H9 (cell line): ENCODE results near the gene SORD. TPM values are rescaled to one million over a fixed set of nuclear protein-coding genes. Genes with fewer than 3 reads are reported as not detected.

Experiments
- DNase-seq: peaks from one replicate; pipeline ENCODE4 v3.0.0-alpha.2; 2017
- H2AFZ ChIP-seq: one replicate; pipeline ENCODE4 v1.6.1; 2013; ENCODE audit warnings: mild to moderate bottlenecking, low read length, control low read depth, moderate library complexity
- H2AK5ac ChIP-seq: 2 replicates; pipeline ENCODE4 v1.6.1; 2013; ENCODE audit warnings: low read length, control low read depth, mixed read lengths; ENCODE audit not compliant: insufficient read length
- H2BK120ac ChIP-seq: one replicate; pipeline ENCODE4 v1.6.1; 2013; ENCODE audit warnings: low read depth, mild to moderate bottlenecking, low read length, control low read depth, inconsistent platforms; ENCODE audit not compliant: poor library complexity, severe bottlenecking
- H2BK12ac ChIP-seq: 2 replicates; pipeline ENCODE4 v1.6.1; 2013; ENCODE audit warnings: low read length, control low read depth, mixed read lengths, low read depth; ENCODE audit not compliant: insufficient read length
- H2BK15ac ChIP-seq: 2 replicates; pipeline ENCODE4 v1.6.1; 2013; ENCODE audit warnings: low read depth, low read length, control low read depth
- H2BK20ac ChIP-seq: one replicate; pipeline ENCODE4 v1.6.1; 2013; ENCODE audit warnings: low read depth, mild to moderate bottlenecking, low read length, control low read depth, inconsistent platforms; ENCODE audit not compliant: poor library complexity, severe bottlenecking
- H2BK5ac ChIP-seq: 2 replicates; pipeline ENCODE4 v1.6.1; 2013; ENCODE audit warnings: low read length, control low read depth, mixed read lengths; ENCODE audit not compliant: insufficient read length
- H3K14ac ChIP-seq: 2 replicates; pipeline ENCODE4 v1.6.1; 2013; ENCODE audit warnings: low read length, control low read depth; ENCODE audit not compliant: insufficient read depth
- H3K18ac ChIP-seq: 2 replicates; pipeline ENCODE4 v1.6.1; 2013; ENCODE audit warnings: low read depth, mild to moderate bottlenecking, mixed read lengths, low read length, control low read depth; ENCODE audit not compliant: insufficient read length
- H3K23ac ChIP-seq: 2 replicates; pipeline ENCODE4 v1.6.1; 2013; ENCODE audit warnings: low read length, control low read depth, mixed read lengths, low read depth; ENCODE audit not compliant: insufficient read length
- H3K23me2 ChIP-seq: 2 replicates; pipeline ENCODE4 v1.6.1; 2013; ENCODE audit warnings: low read depth, mild to moderate bottlenecking, mixed read lengths, low read length, control low read depth; ENCODE audit not compliant: insufficient read length, poor library complexity, severe bottlenecking
- H3K27ac ChIP-seq: 2 replicates; pipeline ENCODE4 v1.5.1; 2013; ENCODE audit warnings: low read length, control low read depth, mixed read lengths, low read depth; ENCODE audit not compliant: insufficient read length
- H3K27me3 ChIP-seq: 2 replicates; pipeline ENCODE4 v1.6.1; 2013; ENCODE audit warnings: low read length, control low read depth, inconsistent platforms; ENCODE audit not compliant: insufficient read depth
- H3K4ac ChIP-seq: 2 replicates; pipeline ENCODE4 v1.6.1; 2013; ENCODE audit warnings: low read depth, mild to moderate bottlenecking, control low read depth, inconsistent platforms, low read length, moderate library complexity
- H3K4me1 ChIP-seq: 2 replicates; pipeline ENCODE4 v1.6.1; 2013; ENCODE audit warnings: low read length, control low read depth, inconsistent platforms; ENCODE audit not compliant: insufficient read depth
- H3K4me2 ChIP-seq: 2 replicates; pipeline ENCODE4 v1.6.1; 2013; ENCODE audit warnings: low read length, control low read depth, mixed read lengths; ENCODE audit not compliant: insufficient read length, insufficient read depth
- H3K56ac ChIP-seq: 2 replicates; pipeline ENCODE4 v1.6.1; 2013; ENCODE audit warnings: low read depth, mild to moderate bottlenecking, mixed read lengths, low read length, control low read depth; ENCODE audit not compliant: insufficient read length
- H3K79me1 ChIP-seq: 2 replicates; pipeline ENCODE4 v1.6.1; 2013; ENCODE audit warnings: low read depth, mild to moderate bottlenecking, moderate library complexity, low read length, control low read depth, inconsistent platforms; ENCODE audit not compliant: insufficient read depth, poor library complexity, severe bottlenecking
- H3K79me2 ChIP-seq: 2 replicates; pipeline ENCODE4 v1.6.1; 2013; ENCODE audit warnings: low read length, control low read depth, inconsistent platforms; ENCODE audit not compliant: insufficient read depth
- H3K9ac ChIP-seq: 2 replicates; pipeline ENCODE4 v1.6.1; 2013; ENCODE audit warnings: low read length, control low read depth, mixed read lengths; ENCODE audit not compliant: insufficient read length; ENCODE audit errors: extremely low read depth
- H3K9me3 ChIP-seq: one replicate; pipeline ENCODE4 v1.6.1; 2013; ENCODE audit warnings: low read depth, low read length, inconsistent platforms; ENCODE audit not compliant: control insufficient read depth
- H3T11ph ChIP-seq: one replicate; pipeline ENCODE4 v1.6.1; 2013; ENCODE audit warnings: mild to moderate bottlenecking, low read length, control low read depth, inconsistent platforms
- H4K20me1 ChIP-seq: one replicate; pipeline ENCODE4 v1.6.1; 2013; ENCODE audit not compliant: control insufficient read depth, insufficient read length, insufficient read depth
- H4K5ac ChIP-seq: 2 replicates; pipeline ENCODE4 v1.6.1; 2013; ENCODE audit warnings: low read depth, mild to moderate bottlenecking, mixed read lengths, low read length, control low read depth; ENCODE audit not compliant: insufficient read length
- H4K8ac ChIP-seq: replicated peaks from 2 replicates; pipeline ENCODE4 v1.6.1; 2013; ENCODE audit warnings: low read length, control low read depth, mixed read lengths, low read depth; ENCODE audit not compliant: insufficient read length
- H4K91ac ChIP-seq: 2 replicates; pipeline ENCODE4 v1.6.1; 2013; ENCODE audit warnings: low read depth, mild to moderate bottlenecking, moderate library complexity, mixed read lengths, low read length, control low read depth; ENCODE audit not compliant: insufficient read length
- H3K27ac Mint-ChIP-seq, 3 experiments: 2 replicates in 2 of 3; 3 replicates in 1 of 3; pipeline ENCODE4 v1.8.0; 2020 to 2021; ENCODE audit warnings: mixed read lengths in 3 of 3, mild to moderate bottlenecking in 1 of 3, moderate library complexity in 1 of 3
- H3K27me3 Mint-ChIP-seq: 2 replicates; pipeline ENCODE4 v1.8.0; 2021; ENCODE audit warnings: low read depth, mild to moderate bottlenecking, moderate library complexity, mixed read lengths
- H3K36me3 Mint-ChIP-seq, 3 experiments: 2 replicates in 2 of 3; 3 replicates in 1 of 3; pipeline ENCODE4 v1.8.0; 2020 to 2021; ENCODE audit warnings: low read depth in 3 of 3, mixed read lengths in 3 of 3; ENCODE audit not compliant: insufficient read depth in 1 of 3
- H3K4me1 Mint-ChIP-seq, 2 experiments: 2 replicates each; pipeline ENCODE4 v1.8.0; 2020; ENCODE audit warnings: mixed read lengths in 2 of 2
- H3K4me3 Mint-ChIP-seq, 2 experiments: 2 replicates in 1 of 2; 3 replicates in 1 of 2; pipeline ENCODE4 v1.8.0; 2020 to 2021; ENCODE audit warnings: mild to moderate bottlenecking in 2 of 2, mixed read lengths in 2 of 2, moderate library complexity in 1 of 2
- H3K9me3 Mint-ChIP-seq, 2 experiments: 2 replicates in 1 of 2; 3 replicates in 1 of 2; pipeline ENCODE4 v1.8.0; 2020; ENCODE audit warnings: mild to moderate bottlenecking in 2 of 2, mixed read lengths in 2 of 2, moderate library complexity in 1 of 2
- CTCF ChIP-seq: fragments of 200-600 bp; sonication (generic); conservative IDR thresholded peaks from 3 replicates; pipeline ENCODE4 v1.8.0; 2021; ENCODE audit warnings: antibody characterized with exemption, mild to moderate bottlenecking
- WGBS: extraction: QIAGEN DNeasy Blood & Tissue Kit; methylation state at CpG from one replicate; pipeline ENCODE4 v1.1.7; 2013; ENCODE audit warnings: missing lambda C conversion rate, low lambda C conversion rate, mixed read lengths; ENCODE audit not compliant: insufficient read length; ENCODE audit errors: extremely low coverage; 5-methylcytosine and 5-hydroxymethylcytosine counted together
- total RNA-seq: library from RNA; stranded (reverse); gene quantifications from 2 replicates; pipeline ENCODE4 v1.2.1, GENCODE V29; 2021

Gene SORD
- total RNA-seq, 1 experiment from 2014 or later, result 35.2 TPM

- H4K5ac ChIP-seq, result no peak overlapping the region
- no peak overlapping the region for H2BK15ac ChIP-seq
- H4K8ac ChIP-seq, result no peak overlapping the region
- no peak overlapping the region for H2AFZ ChIP-seq
- no peak overlapping the region for H2BK20ac ChIP-seq
- peak; percentile 44; the same call in 2 of the 3 replicates for TF ChIP-seq CTCF
- no CpG with 5 or more reads among the region's 1 CpG for WGBS
- H2BK5ac ChIP-seq, result no peak overlapping the region
- no peaks in the 10 kb centered on the region for H3K27me3 ChIP-seq
- no peak for DNase-seq
- no peak overlapping the region for H3T11ph ChIP-seq
- H3K27ac ChIP-seq, result no peak overlapping the region
- no peak overlapping the region for H4K91ac ChIP-seq
- Mint-ChIP-seq H3K9me3 (no peaks in the 10 kb centered on the region), H3K4me1 (no peaks in the 10 kb centered on the region), H3K27ac (no peak overlapping the region), H3K27me3 (peaks cover 17% of the 10 kb centered on the region), H3K36me3 (no peaks in the 10 kb centered on the region), H3K4me3 (no peak overlapping the region)
- H3K23ac ChIP-seq, result no peak overlapping the region
- H3K9me3 ChIP-seq, result no peaks in the 10 kb centered on the region
- H2AK5ac ChIP-seq, result no peak overlapping the region
- no peak overlapping the region for H3K18ac ChIP-seq
- H3K79me2 ChIP-seq, result no peaks in the 10 kb centered on the region
- H3K9ac ChIP-seq, result no peak overlapping the region
- H4K20me1 ChIP-seq, result no peaks in the 10 kb centered on the region
- no peak overlapping the region for H3K56ac ChIP-seq
- H3K4ac ChIP-seq, result no peak overlapping the region
- H3K4me1 ChIP-seq, result no peaks in the 10 kb centered on the region
- H3K14ac ChIP-seq, result no peak overlapping the region
- H2BK12ac ChIP-seq, result no peak overlapping the region
- H3K79me1 ChIP-seq, result no peaks in the 10 kb centered on the region
- no peak overlapping the region for H3K4me2 ChIP-seq
- H3K23me2 ChIP-seq, result no peaks in the 10 kb centered on the region
- H2BK120ac ChIP-seq, result no peak overlapping the region
Measured at GRCh38 chr15:45087513-45087912, 64.5 kb downstream of the SORD start.
